ENCODE data around the gene FOXJ2.
"Not testable (repeated sequence)": the region's sequence is repeated elsewhere in the genome, so short reads cannot be mapped to it uniquely, and the experiment has no call there.

Gene FOXJ2

GRCh38 chr12:8088574-8088973 lies 56.1 kb downstream of the FOXJ2 start:
- no CpG with 5 or more reads among the region's 3 CpGs for WGBS (ENCODE audit: extremely low coverage, insufficient coverage, low lambda C conversion rate)

DNA sequence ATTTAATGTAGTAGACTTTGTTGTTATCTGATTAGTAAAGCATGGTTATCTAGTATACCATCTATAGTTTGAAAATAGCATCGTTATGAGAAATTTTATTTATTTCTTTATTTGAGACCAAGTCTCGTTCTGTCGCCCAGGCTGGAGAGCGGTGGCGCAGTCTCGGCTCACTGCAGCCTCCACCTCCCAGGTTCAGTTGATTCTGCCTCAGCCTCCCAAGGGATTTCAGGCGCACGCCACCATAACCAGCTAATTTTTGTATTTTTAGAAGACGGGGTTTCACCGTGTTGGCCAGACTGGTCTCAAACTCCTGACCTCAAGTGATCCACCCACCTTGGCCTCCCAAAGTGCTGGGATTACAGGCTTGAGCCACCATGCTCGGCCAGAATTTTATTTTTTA lies 56.8 kb downstream of the FOXJ2 start:
- not testable (repeated sequence) for H3K4me3 ChIP-seq (ENCODE audit: low read length); H3K23ac ChIP-seq (ENCODE audit: low read length); H2BK120ac ChIP-seq (ENCODE audit: low read depth, low read length); DNase-seq; H3K36me3 ChIP-seq (ENCODE audit: control insufficient read depth, insufficient read depth, low read length); H3K9ac ChIP-seq (ENCODE audit: low read length); H3K4me2 ChIP-seq (ENCODE audit: low read length); H2AK5ac ChIP-seq (ENCODE audit: low read length); H3K4me1 ChIP-seq (ENCODE audit: control insufficient read depth, low read depth, low read length); H3K79me2 ChIP-seq (ENCODE audit: control insufficient read depth, insufficient read depth, low read length); H3K27ac ChIP-seq (ENCODE audit: low read depth, low read length); H4K5ac ChIP-seq (ENCODE audit: low read length); H3K27me3 ChIP-seq (ENCODE audit: insufficient read depth, low read length, poor library complexity); H3K56ac ChIP-seq (ENCODE audit: low read length); H3K79me1 ChIP-seq (ENCODE audit: low read length); H3K18ac ChIP-seq (ENCODE audit: low read length); H2BK5ac ChIP-seq (ENCODE audit: low read length); H4K8ac ChIP-seq (ENCODE audit: low read depth, low read length); H3K4ac ChIP-seq (ENCODE audit: low read depth, low read length); H2BK15ac ChIP-seq (replicated peaks; ENCODE audit: low read depth)
- no CpG with 5 or more reads among the region's 11 CpGs for WGBS (ENCODE audit: extremely low coverage, insufficient coverage, low lambda C conversion rate)

More at GRCh38 chr12:8088574-8088973, 56.1 kb downstream of the FOXJ2 start:
- Histone ChIP-seq H3K9ac (ENCODE audit: low read length) (no peak overlapping the region), H3K27me3 (ENCODE audit: insufficient read depth, low read length, poor library complexity) (no peaks in the 10 kb centered on the region), H4K5ac (ENCODE audit: low read length) (no peak overlapping the region), H2BK15ac (replicated peaks; ENCODE audit: low read depth) (no peak overlapping the region), H3K18ac (ENCODE audit: low read length) (no peak overlapping the region), H3K4me3 (ENCODE audit: low read length) (no peak overlapping the region), H2BK120ac (ENCODE audit: low read depth, low read length) (no peak overlapping the region), H4K8ac (ENCODE audit: low read depth, low read length) (no peak overlapping the region), H3K79me2 (ENCODE audit: control insufficient read depth, insufficient read depth, low read length) (peaks cover 9% of the 10 kb centered on the region), H3K23ac (ENCODE audit: low read length) (no peak overlapping the region), H2BK5ac (ENCODE audit: low read length) (no peak overlapping the region), H3K56ac (ENCODE audit: low read length) (no peak overlapping the region), H3K79me1 (ENCODE audit: low read length) (peaks cover 2% of the 10 kb centered on the region), H2AK5ac (ENCODE audit: low read length) (no peak overlapping the region), H3K36me3 (ENCODE audit: control insufficient read depth, insufficient read depth, low read length) (peaks cover 5% of the 10 kb centered on the region), H3K4ac (ENCODE audit: low read depth, low read length) (no peak overlapping the region), H3K27ac (ENCODE audit: low read depth, low read length) (no peak overlapping the region), H3K4me1 (ENCODE audit: control insufficient read depth, low read depth, low read length) (no peaks in the 10 kb centered on the region), H3K4me2 (ENCODE audit: low read length) (no peak overlapping the region)
- DNase-seq, result no peak

DNA sequence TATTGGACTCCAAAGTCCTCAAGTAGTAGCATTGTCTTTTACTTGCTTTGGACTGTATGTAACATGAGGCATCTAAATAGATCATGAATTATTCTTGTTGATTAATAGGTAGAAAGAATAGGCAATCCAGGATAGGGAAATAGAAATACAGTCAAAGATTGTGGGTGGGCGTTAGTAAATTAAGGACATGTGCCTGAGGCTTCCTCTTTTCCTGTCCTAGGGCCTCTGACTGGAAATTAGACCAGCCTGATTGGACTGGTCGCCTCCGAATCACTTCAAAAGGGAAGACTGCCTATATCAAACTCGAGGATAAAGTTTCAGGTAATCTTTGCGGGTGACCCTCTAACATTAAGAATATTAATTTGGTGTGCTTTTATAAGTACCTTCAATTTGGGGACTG lies 57.2 kb downstream of the FOXJ2 start:
- no peaks in the 10 kb centered on the region for H3K4me1 ChIP-seq (ENCODE audit: control insufficient read depth, low read depth, low read length)
- no peak overlapping the region for H3K56ac ChIP-seq (ENCODE audit: low read length)
- no peak for DNase-seq
- no peak overlapping the region for H3K4me3 ChIP-seq (ENCODE audit: low read length)
- peaks cover 3% of the 10 kb centered on the region for H3K79me2 ChIP-seq (ENCODE audit: control insufficient read depth, insufficient read depth, low read length)
- H3K9ac ChIP-seq (ENCODE audit: low read length), result no peak overlapping the region
- H3K36me3 ChIP-seq (ENCODE audit: control insufficient read depth, insufficient read depth, low read length), result peaks cover 5% of the 10 kb centered on the region
- no peak overlapping the region for H3K4me2 ChIP-seq (ENCODE audit: low read length)
- H2BK120ac ChIP-seq (ENCODE audit: low read depth, low read length), result no peak overlapping the region
- no peak overlapping the region for H2BK5ac ChIP-seq (ENCODE audit: low read length)
- H3K79me1 ChIP-seq (ENCODE audit: low read length), result peaks cover 2% of the 10 kb centered on the region
- H2AK5ac ChIP-seq (ENCODE audit: low read length), result no peak overlapping the region
- H4K8ac ChIP-seq (ENCODE audit: low read depth, low read length), result no peak overlapping the region
- H3K27me3 ChIP-seq (ENCODE audit: insufficient read depth, low read length, poor library complexity), result no peaks in the 10 kb centered on the region
- H2BK15ac ChIP-seq (replicated peaks; ENCODE audit: low read depth), result no peak overlapping the region
- H3K23ac ChIP-seq (ENCODE audit: low read length), result no peak overlapping the region
- no peak overlapping the region for H3K27ac ChIP-seq (ENCODE audit: low read depth, low read length)
- no CpG with 5 or more reads among the region's 5 CpGs for WGBS (ENCODE audit: extremely low coverage, insufficient coverage, low lambda C conversion rate)
- no peak overlapping the region for H3K4ac ChIP-seq (ENCODE audit: low read depth, low read length)
- H4K5ac ChIP-seq (ENCODE audit: low read length), result no peak overlapping the region
- H3K18ac ChIP-seq (ENCODE audit: low read length), result no peak overlapping the region

DNA sequence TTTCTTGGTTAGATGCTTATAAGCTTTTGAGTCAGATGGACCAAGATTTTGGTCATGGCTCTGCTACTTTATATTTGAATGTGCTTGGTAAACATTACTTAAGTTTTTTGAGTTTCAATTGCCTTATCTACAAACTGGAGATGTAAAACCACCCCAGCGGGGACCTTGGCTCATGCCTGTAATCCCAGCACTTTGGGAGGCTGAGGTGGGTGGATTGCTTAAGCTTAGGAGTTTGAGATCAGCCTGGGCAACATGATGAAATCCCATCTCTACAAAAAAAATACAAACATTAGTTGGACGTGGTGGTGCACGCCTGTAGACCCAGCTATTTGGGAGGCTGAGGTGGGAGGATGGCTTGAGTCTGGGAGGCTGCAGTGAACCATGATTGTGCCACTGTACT lies 60.8 kb downstream of the FOXJ2 start:
- Histone ChIP-seq H3K56ac (ENCODE audit: low read length) (no peak overlapping the region), H3K9ac (ENCODE audit: low read length) (no peak overlapping the region), H3K36me3 (ENCODE audit: control insufficient read depth, insufficient read depth, low read length) (peaks cover 7% of the 10 kb centered on the region), H3K79me1 (ENCODE audit: low read length) (peaks cover 2% of the 10 kb centered on the region), H2BK5ac (ENCODE audit: low read length) (no peak overlapping the region), H2BK120ac (ENCODE audit: low read depth, low read length) (no peak overlapping the region), H2BK15ac (replicated peaks; ENCODE audit: low read depth) (no peak overlapping the region), H3K27ac (ENCODE audit: low read depth, low read length) (no peak overlapping the region), H2AK5ac (ENCODE audit: low read length) (no peak overlapping the region), H3K18ac (ENCODE audit: low read length) (no peak overlapping the region), H3K4ac (ENCODE audit: low read depth, low read length) (no peak overlapping the region), H3K4me3 (ENCODE audit: low read length) (no peak overlapping the region), H4K5ac (ENCODE audit: low read length) (no peak overlapping the region), H3K4me1 (ENCODE audit: control insufficient read depth, low read depth, low read length) (no peaks in the 10 kb centered on the region), H3K4me2 (ENCODE audit: low read length) (no peak overlapping the region), H4K8ac (ENCODE audit: low read depth, low read length) (no peak overlapping the region), H3K27me3 (ENCODE audit: insufficient read depth, low read length, poor library complexity) (no peaks in the 10 kb centered on the region), H3K79me2 (ENCODE audit: control insufficient read depth, insufficient read depth, low read length) (peaks cover 2% of the 10 kb centered on the region), H3K23ac (ENCODE audit: low read length) (no peak overlapping the region)
- no CpG with 5 or more reads among the region's 3 CpGs for WGBS (ENCODE audit: extremely low coverage, insufficient coverage, low lambda C conversion rate)
- no peak for DNase-seq

GRCh38 chr12:8096281-8096915 lies 63.9 kb downstream of the FOXJ2 start:
- H3K4ac ChIP-seq (ENCODE audit: low read depth, low read length), result no peak overlapping the region

GRCh38 chr12:8099235-8099634 lies 66.7 kb downstream of the FOXJ2 start:
- Histone ChIP-seq H3K79me2 (ENCODE audit: control insufficient read depth, insufficient read depth, low read length) (no peaks in the 10 kb centered on the region), H3K23ac (ENCODE audit: low read length) (no peak overlapping the region), H3K18ac (ENCODE audit: low read length) (no peak overlapping the region), H2BK5ac (ENCODE audit: low read length) (no peak overlapping the region), H2AK5ac (ENCODE audit: low read length) (no peak overlapping the region), H3K79me1 (ENCODE audit: low read length) (no peaks in the 10 kb centered on the region), H3K4me1 (ENCODE audit: control insufficient read depth, low read depth, low read length) (no peaks in the 10 kb centered on the region), H2BK15ac (replicated peaks; ENCODE audit: low read depth) (no peak overlapping the region), H2BK120ac (ENCODE audit: low read depth, low read length) (no peak overlapping the region), H3K27me3 (ENCODE audit: insufficient read depth, low read length, poor library complexity) (no peaks in the 10 kb centered on the region), H4K5ac (ENCODE audit: low read length) (no peak overlapping the region), H4K8ac (ENCODE audit: low read depth, low read length) (no peak overlapping the region), H3K36me3 (ENCODE audit: control insufficient read depth, insufficient read depth, low read length) (peaks cover 2% of the 10 kb centered on the region), H3K4ac (ENCODE audit: low read depth, low read length) (no peak overlapping the region), H3K27ac (ENCODE audit: low read depth, low read length) (no peak overlapping the region), H3K4me2 (ENCODE audit: low read length) (no peak overlapping the region), H3K56ac (ENCODE audit: low read length) (no peak overlapping the region), H3K9ac (ENCODE audit: low read length) (no peak overlapping the region), H3K4me3 (ENCODE audit: low read length) (no peak overlapping the region)
- no peak for DNase-seq
- whole genome bisulfite sequencing (ENCODE audit: extremely low coverage, insufficient coverage, low lambda C conversion rate), result no CpG with 5 or more reads among the region's 3 CpGs

More at GRCh38 chr12:8096281-8096915, 63.9 kb downstream of the FOXJ2 start:
- no peak overlapping the region for H3K27ac ChIP-seq (ENCODE audit: low read depth, low read length)
- H3K56ac ChIP-seq (ENCODE audit: low read length), result no peak overlapping the region
- no peaks in the 10 kb centered on the region for H3K79me1 ChIP-seq (ENCODE audit: low read length)
- H3K36me3 ChIP-seq (ENCODE audit: control insufficient read depth, insufficient read depth, low read length), result peaks cover 7% of the 10 kb centered on the region
- H3K27me3 ChIP-seq (ENCODE audit: insufficient read depth, low read length, poor library complexity), result no peaks in the 10 kb centered on the region
- no peak overlapping the region for H3K4me3 ChIP-seq (ENCODE audit: low read length)
- H2BK120ac ChIP-seq (ENCODE audit: low read depth, low read length), result no peak overlapping the region
- no peak overlapping the region for H3K4me2 ChIP-seq (ENCODE audit: low read length)
- DNase-seq, result no peak
- H3K23ac ChIP-seq (ENCODE audit: low read length), result no peak overlapping the region
- H2BK15ac ChIP-seq (replicated peaks; ENCODE audit: low read depth), result no peak overlapping the region
- H3K79me2 ChIP-seq (ENCODE audit: control insufficient read depth, insufficient read depth, low read length), result no peaks in the 10 kb centered on the region
- H2BK5ac ChIP-seq (ENCODE audit: low read length), result no peak overlapping the region
- no peak overlapping the region for H4K5ac ChIP-seq (ENCODE audit: low read length)
- no peak overlapping the region for H3K18ac ChIP-seq (ENCODE audit: low read length)
- no peak overlapping the region for H3K9ac ChIP-seq (ENCODE audit: low read length)
- H4K8ac ChIP-seq (ENCODE audit: low read depth, low read length), result no peak overlapping the region
- WGBS (ENCODE audit: extremely low coverage, insufficient coverage, low lambda C conversion rate), result no CpG with 5 or more reads among the region's 2 CpGs
- H3K4me1 ChIP-seq (ENCODE audit: control insufficient read depth, low read depth, low read length), result no peaks in the 10 kb centered on the region
- no peak overlapping the region for H2AK5ac ChIP-seq (ENCODE audit: low read length)
